22Rv1 (cell line): ENCODE results near the gene MRPL21.

ENCODE experiments used
- H3K27ac ChIP-seq: fragments of 450-650 bp; 2 replicates; pipeline ENCODE4 v1.5.1; 2017
- ZFX ChIP-seq: fragments of 450-650 bp; IDR thresholded peaks from 2 replicates; pipeline ENCODE4 v1.6.1; 2017; ENCODE audit warnings: antibody characterized with exemption, borderline replicate concordance
- TF ChIP-seq, protein P1 (sequence below): fragments of 450-650 bp; IDR thresholded peaks from 2 replicates; pipeline ENCODE4 v1.5.1; 2017; ENCODE audit warnings: mild to moderate bottlenecking

The MRPL21 gene

DNA sequence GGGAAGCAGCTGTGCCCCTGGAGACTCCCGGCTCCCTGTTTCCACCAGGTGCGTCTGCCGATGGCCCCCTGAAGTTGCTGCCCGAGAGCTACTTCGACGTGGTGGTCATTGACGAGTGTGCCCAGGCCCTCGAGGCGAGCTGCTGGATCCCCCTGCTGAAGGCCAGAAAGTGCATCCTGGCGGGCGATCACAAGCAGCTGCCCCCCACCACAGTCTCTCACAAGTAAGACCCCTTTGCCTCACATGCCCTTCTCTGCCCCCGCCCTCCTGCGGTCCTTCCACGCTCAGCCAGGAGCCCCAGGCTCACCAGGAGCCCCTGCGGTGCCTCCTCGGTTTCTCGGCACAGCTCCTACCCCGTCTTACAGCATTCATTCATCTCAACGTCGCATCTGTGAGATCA, 25.5 kb upstream of the MRPL21 start:
- TF ChIP-seq ZFX = no peak
- TF ChIP-seq, protein P1, sequence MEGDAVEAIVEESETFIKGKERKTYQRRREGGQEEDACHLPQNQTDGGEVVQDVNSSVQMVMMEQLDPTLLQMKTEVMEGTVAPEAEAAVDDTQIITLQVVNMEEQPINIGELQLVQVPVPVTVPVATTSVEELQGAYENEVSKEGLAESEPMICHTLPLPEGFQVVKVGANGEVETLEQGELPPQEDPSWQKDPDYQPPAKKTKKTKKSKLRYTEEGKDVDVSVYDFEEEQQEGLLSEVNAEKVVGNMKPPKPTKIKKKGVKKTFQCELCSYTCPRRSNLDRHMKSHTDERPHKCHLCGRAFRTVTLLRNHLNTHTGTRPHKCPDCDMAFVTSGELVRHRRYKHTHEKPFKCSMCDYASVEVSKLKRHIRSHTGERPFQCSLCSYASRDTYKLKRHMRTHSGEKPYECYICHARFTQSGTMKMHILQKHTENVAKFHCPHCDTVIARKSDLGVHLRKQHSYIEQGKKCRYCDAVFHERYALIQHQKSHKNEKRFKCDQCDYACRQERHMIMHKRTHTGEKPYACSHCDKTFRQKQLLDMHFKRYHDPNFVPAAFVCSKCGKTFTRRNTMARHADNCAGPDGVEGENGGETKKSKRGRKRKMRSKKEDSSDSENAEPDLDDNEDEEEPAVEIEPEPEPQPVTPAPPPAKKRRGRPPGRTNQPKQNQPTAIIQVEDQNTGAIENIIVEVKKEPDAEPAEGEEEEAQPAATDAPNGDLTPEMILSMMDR = no peak
- H3K27ac ChIP-seq = no peak overlapping the region

DNA sequence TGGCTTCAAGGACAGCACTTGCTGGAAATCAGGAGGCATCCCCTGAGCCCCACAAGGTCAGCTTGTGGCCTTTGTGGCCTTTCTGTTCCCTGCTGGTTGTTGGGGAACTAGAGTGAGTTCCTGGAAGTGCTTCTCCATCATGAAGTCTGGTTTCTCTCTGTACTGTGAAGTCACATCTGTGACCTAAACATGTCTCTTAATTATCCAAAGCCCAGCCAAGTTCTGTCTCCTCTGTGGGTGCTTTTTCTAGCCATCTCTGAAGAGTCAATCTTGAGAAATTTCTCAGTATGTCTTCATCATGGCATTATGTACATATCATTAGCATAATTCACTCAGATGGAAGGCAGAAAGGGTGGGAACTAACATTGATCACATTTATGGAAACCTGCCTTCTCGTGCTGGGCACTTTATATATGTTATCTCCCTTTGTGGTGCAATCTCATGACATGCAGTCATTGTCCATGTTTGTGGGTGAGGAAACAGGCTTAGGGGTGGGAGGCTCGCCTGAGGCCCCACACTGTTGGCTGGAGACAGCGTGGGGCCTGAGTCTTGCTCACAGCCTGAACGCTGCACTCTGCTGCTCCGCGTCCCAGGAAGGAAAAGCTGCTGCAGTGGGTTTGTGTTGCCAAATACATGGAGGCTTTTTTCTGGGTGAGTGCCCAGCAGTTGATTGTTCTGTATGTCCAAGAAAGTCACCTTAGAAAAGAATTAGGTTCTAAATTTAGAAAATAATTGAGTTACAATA, 24.7 kb upstream of the MRPL21 start:
- TF ChIP-seq, protein P1 = no peak
- TF ChIP-seq ZFX = no peak
- H3K27ac ChIP-seq = no peak overlapping the region

DNA sequence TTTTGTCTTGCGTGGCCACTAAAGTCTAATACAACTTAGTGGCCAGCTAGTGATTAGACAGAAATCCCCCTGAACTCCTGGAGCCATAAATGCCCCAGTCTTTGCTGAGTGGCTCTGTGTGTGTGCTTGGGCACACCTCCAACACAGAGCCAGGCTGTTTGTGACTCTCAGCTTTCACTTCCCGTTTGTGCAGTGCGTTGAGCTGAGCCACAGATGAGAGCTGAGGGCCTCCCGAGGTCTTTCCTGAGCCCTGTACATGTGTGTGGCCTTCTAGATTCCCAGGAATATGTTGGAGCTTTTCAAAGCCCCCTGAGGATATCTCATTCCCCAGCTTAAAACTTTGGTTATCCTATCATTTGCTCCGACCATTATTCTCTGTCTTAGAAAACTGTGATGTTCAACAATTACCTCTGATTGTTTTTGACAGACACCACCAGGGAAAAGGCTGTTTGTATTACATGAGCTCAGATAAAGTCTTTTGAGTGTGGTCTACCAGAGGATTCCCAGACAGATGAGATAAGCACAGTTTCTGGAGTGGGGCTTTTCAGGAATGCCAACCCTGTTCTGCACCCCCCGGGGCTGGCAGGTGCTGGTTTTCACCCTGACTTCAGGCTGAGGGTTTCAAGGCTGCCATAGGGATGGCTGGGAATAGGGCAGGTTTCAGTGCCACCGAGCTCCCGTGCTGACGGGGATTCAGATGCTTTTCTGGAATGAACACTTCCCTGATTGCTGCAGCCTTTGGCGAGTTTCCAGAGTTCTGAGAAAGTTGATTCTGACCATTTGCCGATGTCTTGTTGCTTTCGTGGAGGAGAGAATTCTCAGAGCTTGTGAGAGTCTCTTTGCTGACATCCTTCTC, 23.9 kb upstream of the MRPL21 start:
- TF ChIP-seq ZFX = no peak
- TF ChIP-seq, protein P1 = no peak
- no peak overlapping the region for H3K27ac ChIP-seq

DNA sequence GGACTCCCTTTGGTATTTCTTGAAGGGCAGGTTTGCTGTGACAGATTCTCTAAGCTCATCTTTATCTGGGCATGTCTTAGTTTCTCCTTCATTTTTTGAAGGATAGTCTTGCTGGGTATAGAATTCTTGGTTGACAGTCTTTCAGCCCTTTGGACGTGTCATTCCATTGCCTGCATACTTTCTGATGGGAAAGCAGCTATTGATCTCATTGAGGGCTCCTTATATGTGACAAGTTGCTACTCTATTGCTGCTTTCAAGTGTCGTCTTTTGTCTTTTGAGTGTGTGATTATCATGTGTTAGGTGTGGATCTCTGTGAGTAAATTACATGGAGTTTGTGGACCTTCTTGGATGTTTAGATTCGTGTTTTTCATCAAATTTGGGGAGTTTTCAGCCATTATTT, 22.0 kb upstream of the MRPL21 start:
- H3K27ac ChIP-seq = no peak overlapping the region
- TF ChIP-seq ZFX = no peak
- TF ChIP-seq, protein P1 = no peak

DNA sequence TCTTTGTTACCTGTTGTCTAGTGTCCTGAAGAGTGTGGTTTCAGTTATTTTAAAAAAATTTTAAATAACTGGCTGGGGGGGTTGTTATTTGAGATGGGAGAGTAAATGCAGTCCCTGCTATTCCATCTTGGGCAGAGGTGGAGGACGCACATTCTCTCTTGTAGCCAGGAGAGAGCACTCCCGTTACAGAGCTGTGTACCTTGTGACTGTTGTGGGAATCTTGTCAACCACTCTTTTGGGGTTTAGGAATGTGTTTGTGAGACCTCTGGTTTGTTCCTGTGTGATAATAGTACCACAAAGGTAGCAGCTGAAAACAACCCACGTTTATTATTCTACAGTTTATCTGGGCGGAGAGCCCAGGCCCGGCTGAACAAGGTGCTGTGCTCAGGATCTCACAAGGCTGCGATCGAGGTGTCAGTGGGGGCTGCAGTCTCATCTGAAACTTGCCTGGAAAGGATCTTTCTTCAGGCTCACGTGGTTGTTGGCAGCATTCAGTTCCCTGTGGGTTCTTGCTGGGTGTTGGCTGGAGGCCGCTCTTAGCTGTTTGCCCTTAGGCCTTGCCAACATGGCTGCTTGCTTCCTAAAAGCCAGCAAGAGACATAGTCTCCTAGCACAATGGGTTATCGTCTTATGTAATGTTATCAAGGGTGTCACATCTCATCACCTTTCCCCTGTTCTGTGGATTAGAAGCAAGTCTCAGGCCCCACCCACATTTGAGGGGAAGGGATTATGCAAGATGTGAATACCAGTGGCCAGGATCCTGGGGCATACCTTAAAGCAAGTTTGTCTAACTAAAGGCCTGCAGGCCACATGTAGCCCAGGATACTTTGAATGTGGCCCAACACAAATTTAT, 20.7 kb upstream of the MRPL21 start:
- no peak overlapping the region for H3K27ac ChIP-seq
- TF ChIP-seq, protein P1 = no peak
- TF ChIP-seq ZFX = no peak

DNA sequence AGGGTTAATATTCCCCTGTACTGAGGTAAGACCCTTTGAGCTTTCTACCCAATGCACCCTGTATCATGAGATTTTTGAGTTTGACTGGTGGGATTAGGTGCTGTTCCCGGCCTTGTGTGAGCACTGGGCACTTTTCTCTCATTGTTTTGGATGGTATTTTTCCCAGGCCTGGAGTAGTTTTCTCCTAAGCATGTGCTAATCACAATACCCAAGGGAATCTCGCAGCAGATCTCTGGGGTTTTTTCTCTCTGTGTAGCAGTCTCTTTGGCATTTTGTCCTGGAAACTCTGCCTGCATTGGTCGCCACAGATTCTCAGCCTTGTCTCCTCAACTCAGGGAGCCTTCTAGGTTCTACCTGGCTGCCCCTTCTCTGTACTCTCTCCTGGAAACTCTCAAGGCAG, 20.0 kb upstream of the MRPL21 start:
- no peak overlapping the region for H3K27ac ChIP-seq
- TF ChIP-seq ZFX = no peak
- TF ChIP-seq, protein P1 = no peak
